ENCODE results near the gene SRBD1.

Gene SRBD1

GRCh38 chr2:45353879-45354278 lies 257.2 kb downstream of the SRBD1 start:
- DNase-seq = no peak

DNA sequence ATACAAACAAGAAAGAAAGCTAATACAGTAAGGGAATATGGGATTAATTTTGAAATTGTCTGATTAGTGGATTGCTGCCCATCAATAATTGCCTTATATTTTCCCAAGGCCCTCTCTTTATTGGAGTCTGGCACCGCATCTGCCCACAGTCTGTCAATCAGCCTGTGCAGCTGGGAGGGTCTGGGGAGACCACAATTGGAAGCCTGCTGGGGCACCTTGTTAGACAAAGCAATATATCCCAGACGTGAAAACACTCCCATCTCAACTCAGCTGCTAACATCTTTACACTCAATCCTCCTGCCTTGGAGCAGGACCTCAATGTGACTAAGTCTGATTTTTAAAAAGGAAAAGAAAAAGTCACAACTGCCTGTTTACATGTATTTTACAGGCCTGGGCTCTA lies 258.6 kb downstream of the SRBD1 start:
- no peak for DNase-seq

GRCh38 chr2:45345331-45346234 lies 265.5 kb downstream of the SRBD1 start:
- no peak for DNase-seq

DNA sequence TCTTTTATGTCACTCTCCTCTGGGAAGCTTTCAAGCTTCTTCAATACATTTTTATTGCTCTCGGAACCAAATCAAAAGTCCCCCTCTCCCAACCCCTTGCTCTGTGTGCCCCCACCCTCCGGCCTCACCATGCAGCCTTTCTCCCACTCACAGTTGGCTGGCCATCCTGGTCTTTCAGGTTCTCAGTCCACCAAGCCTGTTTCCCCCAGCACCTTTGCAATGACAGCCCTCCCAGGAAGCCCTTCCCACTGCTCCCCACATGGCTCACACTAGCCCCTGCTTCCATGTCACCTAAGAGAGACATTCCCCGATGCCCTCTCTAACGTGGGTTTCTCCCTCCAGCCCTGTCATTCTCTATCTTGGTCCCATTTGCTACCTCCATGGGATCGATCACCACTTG lies 266.6 kb downstream of the SRBD1 start:
- no peak for DNase-seq

GRCh38 chr2:45344071-45344470 lies 267.0 kb downstream of the SRBD1 start:
- no peak for DNase-seq

DNA sequence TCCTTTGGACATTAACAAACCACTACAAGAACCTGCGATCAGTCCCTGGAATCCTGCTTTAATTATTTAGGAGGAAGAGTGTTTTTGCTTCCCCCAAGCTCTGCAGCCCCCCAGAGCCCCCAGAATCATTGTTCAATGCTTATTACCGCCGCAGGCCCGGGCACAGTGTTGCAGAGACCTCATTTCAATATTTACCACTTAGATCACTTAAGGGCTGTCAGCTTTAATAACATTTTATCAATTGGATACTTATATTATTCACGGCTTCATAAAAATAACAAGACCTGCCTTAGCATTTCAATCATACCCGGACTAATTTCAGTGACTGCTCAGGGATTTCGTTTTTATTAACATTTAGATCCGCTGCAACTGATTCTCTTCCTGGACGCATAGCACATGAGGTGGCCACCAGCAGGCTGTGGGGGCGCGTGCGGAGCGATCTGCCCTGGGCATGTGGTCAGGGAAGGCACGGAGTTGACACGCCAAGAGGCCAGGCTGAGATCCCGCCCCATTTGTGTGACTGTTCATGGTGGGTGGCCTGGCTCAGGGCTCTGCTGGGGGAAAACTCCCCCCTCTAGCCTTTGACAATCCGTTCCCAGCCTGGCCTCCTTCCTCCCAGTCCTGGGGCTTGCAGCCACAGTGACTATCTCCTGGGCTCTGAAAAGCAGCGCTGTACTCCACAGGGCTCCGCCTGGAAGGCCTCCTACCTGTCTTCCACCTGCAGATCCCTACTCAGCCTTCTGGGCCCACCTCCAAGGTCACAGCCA lies 267.6 kb downstream of the SRBD1 start:
- no peak for DNase-seq

DNA sequence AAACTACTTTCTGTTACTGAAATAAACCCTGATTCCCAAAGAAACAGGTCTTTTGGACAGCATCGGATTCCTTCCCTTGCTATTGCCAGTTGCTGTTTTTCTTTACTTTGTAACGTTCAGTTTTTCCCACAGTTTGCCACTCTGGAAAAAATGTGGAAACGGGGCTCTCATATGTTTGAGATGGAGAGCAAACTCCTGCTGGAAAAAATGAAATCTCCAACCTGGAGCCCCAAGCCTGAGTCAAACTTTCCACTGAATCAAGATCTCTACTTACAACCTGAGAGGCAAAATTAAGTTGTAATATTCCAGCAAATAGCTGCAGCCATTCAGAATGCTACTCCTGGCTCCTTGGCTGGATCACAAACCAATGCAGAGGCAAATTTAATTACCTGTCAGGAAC lies 270.7 kb downstream of the SRBD1 start:
- no peak for DNase-seq

DNA sequence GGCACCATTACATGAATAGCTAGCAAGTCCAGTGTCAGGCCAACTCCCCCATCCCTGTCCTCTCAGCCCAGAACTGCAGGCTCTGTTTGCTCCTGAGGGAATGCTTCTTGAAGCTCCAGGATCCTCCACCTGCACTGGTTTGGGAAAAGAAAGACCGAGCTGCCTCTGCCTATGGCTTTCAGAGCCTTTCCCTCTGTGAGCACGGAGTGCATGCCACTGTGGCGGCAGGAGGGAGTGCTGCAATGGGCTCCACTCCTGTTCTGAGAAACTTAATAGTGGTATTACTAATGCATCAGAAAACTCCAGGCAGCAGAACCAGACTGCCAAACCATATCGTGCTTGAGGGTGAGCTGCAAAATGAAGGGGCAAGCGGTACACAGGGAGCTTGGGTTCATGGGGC lies 271.8 kb downstream of the SRBD1 start:
- DNase-seq = no peak

Data from hippocampal formation (tissue), 2 donors.